Measurements from ENCODE around the gene EVA1B.

The EVA1B gene, protein sequence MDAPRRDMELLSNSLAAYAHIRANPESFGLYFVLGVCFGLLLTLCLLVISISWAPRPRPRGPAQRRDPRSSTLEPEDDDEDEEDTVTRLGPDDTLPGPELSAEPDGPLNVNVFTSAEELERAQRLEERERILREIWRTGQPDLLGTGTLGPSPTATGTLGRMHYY
- total RNA-seq = 3.6 reads per million, percentile 14 among the genes with 10 or more reads in this experiment

DNA sequence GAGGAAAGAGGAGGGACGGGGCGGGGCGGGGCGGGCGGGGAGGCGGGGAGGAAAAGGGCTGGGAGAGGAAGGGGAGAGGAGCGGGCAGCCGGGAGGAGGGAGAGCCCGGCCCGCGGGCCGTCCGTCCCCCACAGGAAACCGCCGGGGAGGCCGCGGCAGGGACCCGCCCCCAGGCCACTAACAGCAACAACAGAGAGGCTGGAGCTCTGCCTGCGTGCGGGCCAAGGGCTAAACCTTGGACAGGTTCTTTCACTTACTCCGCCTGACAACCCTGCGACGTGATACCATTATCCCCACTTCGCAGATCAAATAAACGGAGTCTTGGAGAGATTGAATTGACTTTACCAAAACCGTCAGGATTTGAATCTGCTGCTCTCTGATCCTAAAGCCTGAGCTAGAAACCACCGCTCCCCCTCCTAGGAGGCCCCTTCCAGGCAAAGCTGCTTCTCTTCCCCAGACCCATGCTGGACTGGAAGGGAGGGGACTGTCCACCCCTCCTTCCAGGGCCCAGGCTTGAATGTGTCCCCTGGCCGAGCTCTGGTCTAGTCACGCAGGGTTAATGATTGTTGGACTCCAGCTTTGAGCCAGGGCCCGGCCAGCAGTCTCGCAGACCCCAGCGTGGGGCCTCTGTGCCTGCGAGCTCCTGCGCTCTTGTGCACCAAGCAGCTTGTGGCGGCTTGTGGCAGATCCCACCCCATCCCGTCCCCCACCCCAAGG, at the start of gene EVA1B:
Gene EVA1B (minus strand): TSS at position 10 of the 717 bp plus-strand sequence. CDS start 608 bp downstream, outside the sequence.
- DNase-seq = peak; percentile 34

DNA sequence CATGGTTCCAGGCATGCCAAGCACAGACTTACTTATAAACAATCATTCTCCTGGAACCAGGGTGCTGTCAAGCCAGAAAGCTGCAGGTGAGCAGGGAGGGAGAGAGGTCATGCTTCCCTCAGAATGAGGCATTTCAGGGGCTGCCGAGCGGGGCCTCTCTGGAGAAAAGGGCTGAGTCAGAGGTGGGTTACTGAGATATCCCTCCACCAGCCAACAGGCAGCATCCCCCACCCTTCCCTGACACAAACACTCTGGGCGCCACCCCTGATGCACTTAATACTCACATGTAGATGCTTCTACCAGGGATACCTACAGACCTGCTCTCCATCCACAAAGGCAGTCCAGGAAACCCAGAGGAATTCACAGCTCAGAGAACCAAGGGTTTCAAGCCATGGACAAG, 49.2 kb upstream of the EVA1B start:
- no peak for DNase-seq

DNA sequence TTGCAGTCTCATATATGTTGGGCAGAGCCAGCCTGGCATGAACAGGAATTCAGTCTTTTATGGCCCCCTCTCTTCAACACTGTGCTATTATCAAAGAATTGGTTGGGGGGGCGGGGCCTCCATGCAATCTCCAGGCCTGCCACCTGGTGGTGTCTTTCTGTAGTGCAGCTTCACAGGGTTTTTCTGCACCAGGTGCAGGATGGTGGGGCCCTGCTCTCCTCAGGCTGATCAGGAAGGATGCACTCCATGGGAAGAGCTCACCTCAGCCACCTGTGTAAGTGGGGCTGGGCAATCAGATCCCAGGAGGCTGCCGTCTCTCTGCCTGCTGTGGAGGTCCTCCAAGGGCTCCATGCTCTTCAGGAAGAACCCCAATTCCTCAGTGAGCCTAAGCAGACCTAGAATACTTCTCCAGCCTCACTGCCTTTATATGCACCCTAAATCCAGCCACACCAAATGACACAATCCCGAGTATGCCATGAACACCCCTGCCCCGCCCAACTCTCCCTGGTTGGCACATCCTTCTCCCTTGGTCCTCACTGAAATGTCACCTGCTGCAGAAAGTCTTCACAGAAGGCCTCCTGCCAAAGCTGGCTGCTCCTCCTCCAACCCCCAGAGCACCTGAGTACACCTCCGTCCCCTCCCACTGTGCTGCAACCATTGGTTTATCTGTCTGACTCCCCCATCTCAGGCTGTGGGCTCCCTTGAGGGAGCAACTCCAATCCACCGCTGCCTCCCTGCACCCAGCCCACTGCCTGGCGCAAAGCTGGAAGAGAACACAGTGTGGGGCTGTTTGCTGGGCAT, 45.8 kb upstream of the EVA1B start:
- DNase-seq = peak; percentile 82

DNA sequence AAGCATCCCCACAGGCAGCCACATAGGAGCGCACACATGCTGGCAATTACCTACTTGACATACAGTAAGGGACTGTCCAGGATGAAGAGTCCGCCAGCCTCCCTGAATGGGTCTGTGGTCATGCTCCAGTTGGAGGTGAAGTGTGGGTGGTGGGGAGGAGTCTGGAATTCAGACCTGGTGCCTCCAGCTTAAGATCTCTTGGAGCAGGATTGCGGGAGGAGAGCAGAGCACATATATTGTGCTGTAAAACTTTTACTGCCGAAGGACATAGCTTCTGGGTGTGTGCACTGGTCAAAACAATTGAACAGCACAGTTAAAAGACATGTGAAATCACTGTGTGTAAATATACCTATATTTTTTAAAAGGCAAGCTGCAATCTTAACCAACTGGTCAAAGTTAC, 44.4 kb upstream of the EVA1B start:
- DNase-seq = no peak

DNA sequence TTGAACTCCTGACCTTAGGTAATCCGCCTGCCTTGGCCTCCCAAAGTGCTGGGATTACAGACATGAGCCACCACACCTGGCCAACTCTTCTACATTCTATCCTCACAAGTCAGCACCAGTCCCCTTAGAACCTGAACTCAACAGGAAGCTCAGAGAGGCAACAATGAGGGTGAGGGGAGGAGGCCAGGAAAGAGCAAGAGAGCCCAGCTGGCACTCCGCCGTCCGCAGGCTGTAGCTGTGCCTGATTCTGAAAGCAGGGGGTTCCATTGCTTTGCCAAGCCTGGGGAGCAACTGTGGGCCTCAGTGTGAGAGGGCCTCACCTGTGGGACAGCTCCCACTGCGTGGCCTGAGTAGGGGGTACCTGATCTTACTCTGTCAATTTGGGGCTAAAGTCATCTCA, 43.6 kb upstream of the EVA1B start:
- DNase-seq = no peak

DNA sequence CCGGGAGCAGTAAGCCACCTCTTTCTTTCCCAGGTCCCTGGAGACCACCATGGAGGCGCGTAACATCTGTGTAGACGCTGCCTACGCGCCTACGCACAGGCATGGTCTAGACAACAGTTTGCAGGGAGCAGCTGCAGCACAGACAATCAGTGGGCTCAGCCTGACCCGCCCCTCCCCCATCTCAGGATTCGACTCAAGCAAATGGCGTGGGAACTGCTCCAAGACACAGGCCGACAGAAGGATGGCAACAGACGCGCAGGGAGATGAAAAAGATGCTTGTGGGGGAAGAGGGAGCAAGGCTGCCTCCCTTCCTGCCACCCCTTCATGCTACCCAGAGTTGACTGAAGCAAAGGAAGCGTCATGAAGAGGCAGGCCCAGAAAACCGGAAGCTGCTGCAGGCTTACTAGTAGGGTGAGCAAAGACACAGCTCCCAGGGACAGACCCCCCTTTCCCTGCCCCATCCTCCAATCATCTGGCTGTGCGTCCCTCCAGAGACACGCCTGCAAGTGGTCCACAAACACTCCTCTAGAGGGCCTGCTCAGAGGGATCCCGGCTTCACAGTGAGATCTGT, 42.7 kb upstream of the EVA1B start:
- peak; percentile 59 for DNase-seq

DNA sequence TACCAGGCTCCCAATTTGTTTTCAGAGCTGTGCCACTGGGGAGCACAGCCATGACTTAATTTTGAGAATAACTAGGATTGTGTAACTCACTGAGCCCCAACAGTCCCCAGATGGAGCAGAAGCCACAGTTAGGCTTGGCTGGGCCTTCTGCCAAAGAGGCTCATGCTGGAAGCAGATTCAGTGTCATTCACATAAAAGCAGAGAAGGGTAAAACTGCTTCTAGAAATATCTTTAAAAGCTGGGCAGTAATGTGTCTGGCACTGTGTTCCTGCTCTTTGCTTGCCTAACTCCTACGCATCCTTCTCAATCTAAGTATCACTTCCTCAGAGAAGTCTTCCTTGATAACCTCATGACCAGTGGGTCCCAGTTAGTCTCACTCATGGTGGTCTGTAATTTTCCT, 41.9 kb upstream of the EVA1B start:
- DNase-seq = no peak

DNA sequence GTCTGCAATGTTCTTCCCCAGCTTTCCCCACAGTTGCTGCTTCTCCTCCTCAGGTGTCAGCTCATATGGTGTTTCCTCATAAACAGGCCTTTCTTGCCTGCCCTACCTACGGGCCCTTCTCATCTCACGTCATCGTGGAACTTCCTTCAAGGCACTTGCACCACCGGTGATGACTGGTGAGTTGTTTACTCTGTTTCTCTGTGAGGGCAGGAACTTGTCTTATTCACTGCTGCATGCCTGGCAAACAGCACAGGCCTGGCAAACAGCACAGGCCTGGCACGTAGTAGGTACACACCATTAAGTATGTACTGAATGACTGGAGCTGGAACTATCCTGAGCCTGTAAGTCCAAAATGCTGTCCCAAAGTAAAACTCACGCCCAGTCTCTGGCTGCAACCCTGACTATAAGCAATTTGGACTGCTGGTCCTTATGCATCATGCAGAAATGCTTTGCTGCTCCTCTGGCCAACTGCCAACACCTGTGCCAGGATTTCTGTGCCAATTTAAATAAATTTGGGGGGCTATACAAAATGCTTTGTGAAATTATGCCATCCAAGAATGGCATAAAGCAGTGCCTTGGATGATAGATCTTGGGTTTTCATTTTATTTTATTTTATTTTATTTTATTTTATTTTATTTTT, 36.6 kb upstream of the EVA1B start:
- DNase-seq = peak; percentile 30

DNA sequence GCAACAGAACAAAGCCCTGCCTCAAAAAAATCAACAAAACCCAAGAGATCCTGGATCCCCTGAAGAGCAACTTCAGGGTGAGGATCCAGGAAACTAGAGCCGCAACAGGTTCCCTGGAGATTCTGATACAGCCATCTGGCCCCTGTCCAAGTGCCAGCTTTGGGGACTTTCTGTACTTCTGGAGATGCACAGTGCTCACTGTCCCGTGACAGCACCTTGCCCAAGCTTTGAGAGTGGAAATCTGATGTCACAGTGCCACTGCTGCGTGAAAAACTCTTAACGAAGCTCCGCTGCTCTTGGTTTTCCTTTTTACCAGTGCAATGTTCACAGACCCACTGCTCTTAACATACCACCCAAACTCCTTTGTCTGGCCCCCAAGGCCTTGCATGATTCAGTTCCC, 35.9 kb upstream of the EVA1B start:
- DNase-seq = no peak

DNA sequence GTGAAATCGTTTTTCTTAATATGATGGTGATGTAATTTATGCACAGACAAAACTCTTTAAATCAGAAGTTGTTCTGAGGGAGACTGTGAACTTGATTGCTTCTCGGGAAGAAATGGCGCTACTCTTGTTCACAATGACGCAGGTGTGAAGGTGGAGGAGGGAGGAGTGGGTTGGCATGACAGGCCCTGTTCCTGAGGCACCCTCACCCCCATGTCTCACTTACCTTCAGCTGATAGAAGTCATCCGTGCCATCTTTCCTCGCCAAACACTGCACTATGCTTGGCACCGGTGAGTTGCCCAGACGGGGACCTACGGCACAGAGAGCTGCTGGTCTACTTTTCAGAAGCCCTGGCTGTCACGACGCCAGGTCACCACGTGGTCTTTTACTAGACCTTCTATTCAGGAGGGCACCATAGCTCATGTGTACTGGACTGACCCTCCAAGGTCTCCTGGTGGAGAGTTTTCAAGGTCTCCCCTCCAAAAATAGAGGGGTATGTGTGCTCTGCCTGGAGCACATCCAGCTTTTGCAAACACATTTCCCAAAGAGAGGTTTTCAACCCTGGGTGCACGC, 35.2 kb upstream of the EVA1B start:
- no peak for DNase-seq

DNA sequence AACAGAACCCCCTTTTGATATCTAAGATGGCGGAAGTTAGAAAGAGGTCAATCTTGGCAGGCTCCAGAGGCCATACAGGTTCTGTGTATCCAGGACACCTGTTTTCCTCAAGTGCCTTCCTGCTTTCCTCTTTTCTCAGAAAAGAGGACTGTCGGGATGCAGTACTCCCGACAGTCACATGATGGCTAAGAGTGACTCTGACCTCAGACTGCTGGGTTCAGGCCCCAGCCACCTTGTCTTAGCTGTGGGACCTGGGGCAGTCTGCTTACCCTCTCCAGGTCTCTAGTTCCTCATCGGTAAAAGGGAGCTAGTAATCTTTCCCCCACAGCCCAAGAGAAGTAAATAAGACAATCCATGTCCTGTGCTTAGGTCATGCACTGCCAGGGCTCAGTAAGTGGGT, 32.4 kb upstream of the EVA1B start:
- DNase-seq = no peak

DNA sequence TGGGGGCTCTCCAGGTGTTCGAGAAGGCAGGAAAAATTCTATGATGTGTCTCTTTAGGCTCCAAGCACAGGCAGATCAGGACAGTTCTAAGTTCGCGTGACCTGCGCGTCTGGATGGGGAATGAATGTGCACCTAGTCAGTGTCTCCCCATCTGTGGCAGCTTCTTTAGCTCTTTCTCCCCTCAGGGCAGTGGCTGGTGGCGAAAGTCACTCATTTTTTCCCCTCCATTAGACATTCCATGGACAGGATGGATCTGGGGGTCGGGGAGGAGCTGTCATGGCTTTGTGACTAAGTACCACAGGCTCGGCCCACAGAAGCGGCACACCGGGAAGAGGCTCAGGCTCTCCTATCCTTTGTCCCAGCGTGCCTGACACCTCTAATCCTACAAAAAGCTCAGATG, 31.0 kb upstream of the EVA1B start:
- DNase-seq = no peak

DNA sequence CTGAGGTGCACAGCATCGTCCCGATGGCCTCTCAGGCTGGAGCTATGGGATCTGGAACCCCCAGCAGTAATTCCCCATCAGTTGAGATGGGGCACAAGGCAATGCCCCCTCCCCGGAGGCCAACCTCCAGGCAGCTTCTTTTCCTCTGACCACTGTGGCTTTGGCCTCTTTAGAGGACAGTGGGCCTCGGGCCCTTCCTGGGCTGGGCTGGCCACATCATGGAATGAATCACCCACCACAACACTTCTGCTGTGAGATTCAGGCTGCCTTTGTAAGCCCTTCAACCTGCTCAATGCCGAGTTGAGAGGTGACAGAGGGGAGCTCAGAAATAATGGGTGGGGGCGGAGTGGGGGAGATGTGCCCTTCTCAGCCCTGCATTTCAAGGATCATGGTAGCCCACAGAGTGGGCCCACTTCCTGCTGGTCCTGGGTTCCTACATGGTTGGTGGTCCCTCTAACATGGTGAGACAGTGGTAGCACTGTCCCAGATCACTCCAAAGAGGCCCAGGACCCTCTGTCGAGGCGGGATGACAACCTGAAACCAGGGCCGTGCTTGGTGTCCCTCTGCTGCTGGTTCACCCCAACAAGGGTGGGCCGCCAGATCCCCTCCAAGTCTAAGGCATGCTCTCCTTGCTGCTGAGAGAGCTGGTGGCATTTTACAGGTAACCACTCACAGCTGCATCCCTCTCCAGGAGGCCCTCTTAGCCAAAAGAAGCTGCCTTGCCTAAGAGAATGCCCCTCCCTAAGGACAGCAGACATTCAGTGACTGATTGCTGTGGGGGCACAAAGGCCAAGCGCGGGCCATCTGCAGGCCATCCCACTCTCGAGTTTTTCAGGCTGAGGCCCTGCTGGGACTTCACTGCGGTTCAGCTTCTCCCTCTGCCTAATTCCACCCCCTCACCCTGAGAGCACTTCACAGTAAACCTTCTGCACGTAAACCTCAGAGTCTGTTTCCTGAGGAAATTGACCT, 29.7 kb upstream of the EVA1B start:
- no peak for DNase-seq

DNA sequence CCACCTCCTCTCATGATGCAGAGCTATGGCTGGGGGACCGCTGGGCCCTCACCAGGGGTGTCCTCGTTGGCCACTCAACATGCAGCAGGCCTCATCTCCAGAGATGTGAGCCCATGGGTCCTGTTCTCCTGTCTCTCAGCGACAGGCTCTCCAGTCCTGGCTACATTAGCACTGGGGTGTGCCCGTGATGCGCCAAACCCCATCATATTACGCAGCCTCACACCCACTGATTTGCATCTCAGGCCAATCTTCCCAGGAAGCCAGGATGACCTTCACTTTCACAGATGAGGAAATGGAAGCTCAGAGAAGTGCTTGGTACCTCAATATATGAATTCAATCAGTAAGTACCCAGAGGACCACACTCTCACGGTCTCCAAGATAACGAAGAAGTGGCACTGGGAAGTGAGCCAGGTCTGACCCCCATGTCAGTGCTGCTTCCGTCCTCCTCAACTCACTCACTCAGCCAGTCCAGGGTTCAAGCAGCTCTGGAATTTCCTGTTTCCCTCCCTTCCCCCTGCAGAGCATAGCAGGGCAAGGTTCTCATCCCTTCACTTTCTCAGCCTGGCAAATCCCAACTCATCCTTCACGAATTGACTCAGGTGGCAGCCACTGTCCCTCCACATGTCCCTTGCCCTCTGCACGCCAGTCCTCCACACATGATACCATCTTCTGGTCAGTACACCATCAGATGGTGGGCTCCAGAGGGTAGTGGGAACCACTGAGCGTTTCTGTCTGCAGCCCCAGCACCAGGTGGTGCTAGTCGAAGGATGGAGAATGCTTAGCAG, 28.9 kb upstream of the EVA1B start:
- no peak for DNase-seq

DNA sequence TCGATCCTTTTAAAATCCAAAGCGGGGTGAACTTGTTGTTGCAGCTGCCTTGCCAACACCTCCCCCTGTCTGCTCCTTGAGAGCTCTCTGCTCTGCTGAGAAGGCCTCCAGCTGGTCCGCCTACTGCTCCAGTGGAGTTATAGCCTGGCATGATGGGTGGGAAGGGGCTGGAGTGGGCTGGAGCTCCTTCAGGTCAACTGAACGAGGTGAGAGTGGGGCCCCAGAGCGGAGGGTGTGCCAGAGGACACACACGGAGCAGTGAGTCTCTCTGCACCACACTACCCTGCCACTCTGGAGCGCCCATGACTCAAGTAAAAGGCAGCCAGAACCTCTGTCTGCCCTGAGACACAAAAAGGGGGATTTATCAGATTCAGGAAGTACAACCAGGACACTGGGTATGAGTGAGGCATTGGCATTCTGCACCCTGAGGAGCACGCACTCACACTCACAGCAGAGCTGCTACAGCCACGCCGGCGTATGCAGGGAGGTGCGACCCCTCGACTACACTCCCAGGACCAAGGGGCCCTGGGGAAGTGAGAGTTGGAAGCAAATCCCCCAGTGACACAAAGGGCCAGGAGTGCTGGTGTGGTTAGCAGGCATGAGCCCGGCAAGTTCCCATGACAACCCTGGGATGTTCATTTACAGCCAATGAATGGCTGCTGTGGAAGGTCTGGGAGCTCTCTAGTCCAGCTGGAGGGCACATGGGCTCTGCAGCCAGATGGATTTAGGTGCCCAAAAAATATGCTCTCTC, 28.0 kb upstream of the EVA1B start:
- no peak for DNase-seq

DNA sequence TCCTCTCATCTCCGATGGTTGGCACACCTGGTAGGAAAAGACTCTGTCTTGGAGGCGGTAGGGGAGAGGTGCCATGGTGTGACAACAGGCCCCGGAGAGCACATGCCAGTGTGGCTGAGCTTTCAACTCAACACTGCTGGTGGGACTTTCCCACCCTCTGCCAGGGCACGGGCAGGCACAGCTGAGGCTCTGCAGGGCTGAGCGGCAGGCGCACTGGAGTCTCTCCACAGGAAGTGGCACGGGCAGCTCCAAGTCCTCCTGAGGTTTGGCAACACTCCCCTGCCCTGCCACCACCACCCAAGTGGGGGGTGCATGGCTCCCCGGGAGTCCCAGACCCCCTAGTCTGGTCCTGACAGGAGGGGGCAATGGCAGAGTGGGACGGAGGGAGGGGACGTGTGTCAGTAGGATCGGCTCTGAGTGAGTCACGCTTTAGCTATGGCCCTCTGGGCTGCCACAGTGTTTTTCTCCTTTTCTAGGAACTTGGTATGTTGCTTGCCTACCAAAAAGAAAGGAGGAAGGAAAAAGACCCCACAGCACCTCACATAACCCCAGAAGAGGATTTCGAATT, 27.3 kb upstream of the EVA1B start:
- peak; percentile 43 for DNase-seq

DNA sequence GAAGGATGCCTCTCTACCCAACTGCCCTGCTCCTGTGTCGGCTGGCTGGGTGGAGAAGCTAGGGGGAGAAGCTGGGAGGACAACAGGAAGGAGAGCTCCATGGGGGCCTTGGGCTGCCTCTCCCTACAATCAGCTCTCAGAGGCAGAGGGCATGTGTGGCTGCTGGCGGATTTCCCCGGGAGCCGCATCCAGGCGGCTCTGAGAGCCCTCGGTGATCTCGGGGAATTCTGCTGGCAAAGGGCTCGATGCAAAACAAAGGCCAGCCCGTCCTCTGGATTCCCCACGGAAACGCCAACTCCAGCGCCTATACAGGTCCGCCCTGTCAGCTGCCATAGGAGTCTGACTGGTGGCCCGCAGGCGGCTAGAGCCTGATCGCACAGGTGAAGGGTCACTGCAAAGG, 26.4 kb upstream of the EVA1B start:
- DNase-seq = no peak

DNA sequence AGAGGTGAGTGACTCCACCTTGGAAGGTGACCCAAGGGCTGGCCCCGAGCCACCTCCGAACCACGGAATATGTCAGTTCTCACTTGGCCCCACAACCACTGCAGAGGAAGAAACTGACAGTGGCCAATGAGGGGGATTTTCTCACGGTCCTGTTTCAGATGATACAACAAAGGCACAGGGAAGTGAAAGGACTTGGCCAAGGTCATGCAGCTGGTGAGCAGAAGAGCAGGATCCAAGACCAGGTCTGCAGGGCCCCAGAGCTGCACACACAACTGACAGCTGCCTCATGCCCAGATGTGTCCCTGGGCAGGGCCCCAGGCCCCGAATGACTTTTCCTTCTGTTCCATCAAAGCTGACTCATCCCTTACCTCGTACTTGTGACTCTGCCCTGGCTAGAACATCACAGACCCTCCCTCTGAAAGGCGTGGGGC, 25.8 kb upstream of the EVA1B start:
- DNase-seq = no peak

DNA sequence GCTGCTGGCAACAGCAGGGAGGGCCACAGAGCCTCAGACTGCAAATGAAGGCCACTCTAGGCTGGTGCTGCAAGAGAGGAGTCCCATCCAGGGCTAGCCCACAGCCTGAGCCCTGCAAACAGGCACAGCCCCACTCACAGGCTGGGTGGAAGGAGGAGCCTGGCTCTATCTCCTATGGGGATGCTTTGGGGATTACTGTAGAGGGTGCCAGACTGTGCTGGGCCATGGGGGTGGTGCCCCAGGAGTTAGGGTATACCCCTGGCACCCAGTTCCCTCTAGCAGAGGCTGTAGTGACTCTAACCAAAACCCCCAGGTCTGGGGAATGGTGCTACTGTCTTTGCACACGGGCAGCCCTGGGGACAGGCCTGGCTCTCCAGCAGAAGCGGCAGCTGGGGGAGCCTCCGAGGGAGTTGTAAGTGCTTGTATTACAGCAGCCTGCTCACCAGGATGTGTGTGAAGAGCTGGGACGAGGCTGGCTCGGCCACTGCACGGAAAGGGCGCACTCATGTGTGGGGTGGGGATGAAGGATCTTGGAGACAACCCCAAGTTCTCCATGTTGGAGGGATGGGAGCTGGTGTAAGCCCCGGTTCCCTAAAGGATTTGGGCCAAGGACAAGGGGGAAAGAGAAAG, 23.4 kb upstream of the EVA1B start:
- DNase-seq = no peak

Measured in effector CD4-positive, alpha-beta T cell (primary cell).